HepG2 (cell line): ENCODE data around the gene ERBB4.

Source experiments
- NFYB ChIP-seq: sonication (generic); formaldehyde crosslinking; IDR thresholded peaks from 2 replicates; pipeline ENCODE4 v1.4.0; 2020; ENCODE audit warnings: missing genetic modification reagents
- ZEB1 ChIP-seq: IDR thresholded peaks from 2 replicates; pipeline ENCODE4 v1.6.1; 2012; ENCODE audit warnings: mild to moderate bottlenecking, low read depth, inconsistent platforms; ENCODE audit not compliant: insufficient replicate concordance
- TF ChIP-seq, protein P1 (sequence below), 2 experiments: sonication (generic) in 1 of 2; formaldehyde crosslinking in 1 of 2; IDR thresholded peaks; 2 replicates each; pipeline versions ENCODE4 v1.4.0 to v1.6.1; 2016 to 2020; ENCODE audit warnings: borderline replicate concordance in 1 of 2, low read depth in 1 of 2, mild to moderate bottlenecking in 1 of 2, missing genetic modification reagents in 1 of 2
- TF ChIP-seq, protein P2 (sequence below): sonication (generic); formaldehyde crosslinking; IDR thresholded peaks from 2 replicates; pipeline ENCODE4 v1.5.0; 2020; ENCODE audit warnings: mild to moderate bottlenecking, missing genetic modification reagents, moderate library complexity

DNA sequence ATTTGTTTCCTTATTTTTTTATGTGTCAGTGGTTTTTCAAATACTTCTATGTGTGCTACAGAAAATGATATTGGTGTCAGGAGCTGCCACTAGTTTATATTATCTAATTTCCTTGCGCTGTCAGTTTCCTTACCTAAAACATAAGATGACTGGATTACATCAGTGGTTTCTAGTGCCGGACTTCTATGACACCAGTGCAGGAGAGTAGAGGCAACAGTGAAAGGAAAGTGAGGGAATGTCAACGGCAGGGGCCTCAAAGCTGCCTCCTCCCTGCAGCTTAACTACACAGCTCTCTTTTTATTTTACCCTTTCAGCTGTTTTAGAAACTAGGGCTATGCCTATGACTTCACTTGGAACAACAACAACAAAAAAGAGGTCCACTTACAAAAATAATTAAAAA lies 6.5 kb downstream of the ERBB4 start:
- TF ChIP-seq NFYB (CRISPR knock-in tag) (no peak), ZEB1 (no peak)
- TF ChIP-seq, protein P1, sequence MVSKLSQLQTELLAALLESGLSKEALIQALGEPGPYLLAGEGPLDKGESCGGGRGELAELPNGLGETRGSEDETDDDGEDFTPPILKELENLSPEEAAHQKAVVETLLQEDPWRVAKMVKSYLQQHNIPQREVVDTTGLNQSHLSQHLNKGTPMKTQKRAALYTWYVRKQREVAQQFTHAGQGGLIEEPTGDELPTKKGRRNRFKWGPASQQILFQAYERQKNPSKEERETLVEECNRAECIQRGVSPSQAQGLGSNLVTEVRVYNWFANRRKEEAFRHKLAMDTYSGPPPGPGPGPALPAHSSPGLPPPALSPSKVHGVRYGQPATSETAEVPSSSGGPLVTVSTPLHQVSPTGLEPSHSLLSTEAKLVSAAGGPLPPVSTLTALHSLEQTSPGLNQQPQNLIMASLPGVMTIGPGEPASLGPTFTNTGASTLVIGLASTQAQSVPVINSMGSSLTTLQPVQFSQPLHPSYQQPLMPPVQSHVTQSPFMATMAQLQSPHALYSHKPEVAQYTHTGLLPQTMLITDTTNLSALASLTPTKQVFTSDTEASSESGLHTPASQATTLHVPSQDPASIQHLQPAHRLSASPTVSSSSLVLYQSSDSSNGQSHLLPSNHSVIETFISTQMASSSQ (IDR thresholded peaks at IDR 0.05; ENCODE audit: low read depth), result no peak
- TF ChIP-seq, protein P1 (CRISPR knock-in tag; IDR thresholded peaks at IDR 0.05; ENCODE audit: borderline replicate concordance), result no peak
- TF ChIP-seq, protein P2, sequence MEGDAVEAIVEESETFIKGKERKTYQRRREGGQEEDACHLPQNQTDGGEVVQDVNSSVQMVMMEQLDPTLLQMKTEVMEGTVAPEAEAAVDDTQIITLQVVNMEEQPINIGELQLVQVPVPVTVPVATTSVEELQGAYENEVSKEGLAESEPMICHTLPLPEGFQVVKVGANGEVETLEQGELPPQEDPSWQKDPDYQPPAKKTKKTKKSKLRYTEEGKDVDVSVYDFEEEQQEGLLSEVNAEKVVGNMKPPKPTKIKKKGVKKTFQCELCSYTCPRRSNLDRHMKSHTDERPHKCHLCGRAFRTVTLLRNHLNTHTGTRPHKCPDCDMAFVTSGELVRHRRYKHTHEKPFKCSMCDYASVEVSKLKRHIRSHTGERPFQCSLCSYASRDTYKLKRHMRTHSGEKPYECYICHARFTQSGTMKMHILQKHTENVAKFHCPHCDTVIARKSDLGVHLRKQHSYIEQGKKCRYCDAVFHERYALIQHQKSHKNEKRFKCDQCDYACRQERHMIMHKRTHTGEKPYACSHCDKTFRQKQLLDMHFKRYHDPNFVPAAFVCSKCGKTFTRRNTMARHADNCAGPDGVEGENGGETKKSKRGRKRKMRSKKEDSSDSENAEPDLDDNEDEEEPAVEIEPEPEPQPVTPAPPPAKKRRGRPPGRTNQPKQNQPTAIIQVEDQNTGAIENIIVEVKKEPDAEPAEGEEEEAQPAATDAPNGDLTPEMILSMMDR (CRISPR knock-in tag), result no peak
